ENCODE results near the gene ODF2L.

GRCh38 chr1:86423873-86424272 lies 27.8 kb upstream of the ODF2L start, which contains the start of gene CLCA2:
- no peak for TF ChIP-seq CTCF (IDR thresholded peaks at IDR 0.05 in 8 of 11, conservative IDR thresholded peaks at IDR 0.05 in 3 of 11)
- TF ChIP-seq POLR2A (IDR thresholded peaks at IDR 0.05): no peak

Data from spleen (tissue), 7 donors.